ENCODE data around the gene SORL1.

SORL1 gene

GRCh38 chr11:121421149-121421901 lies 30.8 kb upstream of the SORL1 start:
- no peak overlapping the region for H3K4me2 ChIP-seq (ENCODE audit: low read length)
- H3K27ac ChIP-seq: no peak overlapping the region
- H3K36me3 ChIP-seq (ENCODE audit: control insufficient read depth, insufficient read depth, low read length): no peaks in the 10 kb centered on the region
- H3K9me3 ChIP-seq (ENCODE audit: control insufficient read depth, low read length): no peaks in the 10 kb centered on the region
- TF ChIP-seq CTCF (IDR thresholded peaks at IDR 0.05): no peak
- H3K4me1 ChIP-seq: peaks cover 2% of the 10 kb centered on the region
- no peaks in the 10 kb centered on the region for H3K79me2 ChIP-seq
- no peak overlapping the region for H3K4me3 ChIP-seq (ENCODE audit: low read depth, low read length)
- H3K9ac ChIP-seq: no peak overlapping the region
- no peaks in the 10 kb centered on the region for H3K27me3 ChIP-seq (ENCODE audit: control insufficient read depth, insufficient read depth, low read length)
- no peak overlapping the region for H2AFZ ChIP-seq

GRCh38 chr11:121422675-121423074 lies 29.4 kb upstream of the SORL1 start:
- no peak overlapping the region for H3K4me2 ChIP-seq (ENCODE audit: low read length)
- H2AFZ ChIP-seq: no peak overlapping the region
- no peaks in the 10 kb centered on the region for H3K27me3 ChIP-seq (ENCODE audit: control insufficient read depth, insufficient read depth, low read length)
- H3K27ac ChIP-seq: no peak overlapping the region
- no peaks in the 10 kb centered on the region for H3K79me2 ChIP-seq
- H3K4me3 ChIP-seq (ENCODE audit: low read depth, low read length): no peak overlapping the region
- no peak for TF ChIP-seq CTCF (IDR thresholded peaks at IDR 0.05)
- no peaks in the 10 kb centered on the region for H3K9me3 ChIP-seq (ENCODE audit: control insufficient read depth, low read length)
- no peaks in the 10 kb centered on the region for H3K36me3 ChIP-seq (ENCODE audit: control insufficient read depth, insufficient read depth, low read length)
- H3K9ac ChIP-seq: no peak overlapping the region
- H3K4me1 ChIP-seq: no peaks in the 10 kb centered on the region

GRCh38 chr11:121425828-121426227 lies 26.3 kb upstream of the SORL1 start:
- no peak for TF ChIP-seq CTCF (IDR thresholded peaks at IDR 0.05)
- Histone ChIP-seq H3K9me3 (ENCODE audit: control insufficient read depth, low read length) (no peaks in the 10 kb centered on the region), H2AFZ (no peak overlapping the region), H3K27me3 (ENCODE audit: control insufficient read depth, insufficient read depth, low read length) (no peaks in the 10 kb centered on the region), H3K9ac (no peak overlapping the region), H3K79me2 (no peaks in the 10 kb centered on the region), H3K4me1 (no peaks in the 10 kb centered on the region), H3K4me2 (ENCODE audit: low read length) (no peak overlapping the region), H3K27ac (no peak overlapping the region), H3K4me3 (ENCODE audit: low read depth, low read length) (no peak overlapping the region), H3K36me3 (ENCODE audit: control insufficient read depth, insufficient read depth, low read length) (no peaks in the 10 kb centered on the region)

GRCh38 chr11:121426476-121427399 lies 25.4 kb upstream of the SORL1 start:
- no peak overlapping the region for H3K27ac ChIP-seq
- no peaks in the 10 kb centered on the region for H3K36me3 ChIP-seq (ENCODE audit: control insufficient read depth, insufficient read depth, low read length)
- no peak overlapping the region for H3K4me3 ChIP-seq (ENCODE audit: low read depth, low read length)
- peak overlapping the region; percentile 64 for H2AFZ ChIP-seq
- H3K4me1 ChIP-seq: no peaks in the 10 kb centered on the region
- peak overlapping the region; percentile 53 for H3K4me2 ChIP-seq (ENCODE audit: low read length)
- no peak for TF ChIP-seq CTCF (IDR thresholded peaks at IDR 0.05)
- H3K27me3 ChIP-seq (ENCODE audit: control insufficient read depth, insufficient read depth, low read length): no peaks in the 10 kb centered on the region
- H3K9ac ChIP-seq: no peak overlapping the region
- no peaks in the 10 kb centered on the region for H3K9me3 ChIP-seq (ENCODE audit: control insufficient read depth, low read length)
- H3K79me2 ChIP-seq: no peaks in the 10 kb centered on the region
